KBM-7 (cell line): Measurements from ENCODE around the gene SNX14.
"Not testable (repeated sequence)": the region's sequence is repeated elsewhere in the genome, so short reads cannot be mapped to it uniquely, and the experiment has no call there.

Experiments
- DNase-seq: peaks from one replicate; pipeline ENCODE4 v3.0.0-alpha.2; 2015
- in situ Hi-C: fragments of 300-500 bp; cut with MboI; formaldehyde crosslinking; loops from 2 replicates; pipeline ENCODE4 v1.14.3; 2020; ENCODE audit warnings: low sequenced_read_pairs, low pct_unique_long_range_greater_than_20kb, mixed read lengths

Gene SNX14

GRCh38 chr6:85593438-85594196 lies at the start of gene SNX14:
SNX14 (minus strand) TSS chr6:85593858; CDS start chr6:85593718, 140 bp downstream.
- in situ Hi-C loops, result no loop called here
- DNase-seq, result peak; percentile 92

GRCh38 chr6:85642774-85643536 lies 49.3 kb upstream of the SNX14 start, which contains the start of gene SYNCRIP:
SYNCRIP (minus strand) TSS chr6:85642886; CDS start chr6:85641439, 1,447 bp downstream.
- in situ Hi-C loops, result no loop called here
- DNase-seq, result peak; percentile 98

- peak; percentile 66 for DNase-seq
- in situ Hi-C loops, result no loop called here
Measured at GRCh38 chr6:85641897-85642773, 48.5 kb upstream of the SNX14 start.

GRCh38 chr6:85641522-85641896 lies 47.9 kb upstream of the SNX14 start:
- in situ Hi-C loops, result no loop called here
- DNase-seq, result peak; percentile 36

GRCh38 chr6:85640821-85641220 lies 47.2 kb upstream of the SNX14 start:
- in situ Hi-C loops, result no loop called here
- DNase-seq, result peak; percentile 28

- DNase-seq, result no peak
- in situ Hi-C loops, result no loop called here
Measured at GRCh38 chr6:85637579-85637978, 43.9 kb upstream of the SNX14 start.

- DNase-seq, result no peak
- in situ Hi-C loops, result no loop called here
Measured at GRCh38 chr6:85632164-85632942, 38.7 kb upstream of the SNX14 start.

GRCh38 chr6:85631117-85631516 lies 37.5 kb upstream of the SNX14 start:
- DNase-seq, in situ Hi-C loops: not testable (repeated sequence)

GRCh38 chr6:85628353-85628752 lies 34.7 kb upstream of the SNX14 start:
- no peak for DNase-seq
- in situ Hi-C loops, result no loop called here

GRCh38 chr6:85620308-85620707 lies 26.6 kb upstream of the SNX14 start:
- in situ Hi-C loops, result no loop called here
- no peak for DNase-seq

GRCh38 chr6:85614780-85615179 lies 21.1 kb upstream of the SNX14 start:
- in situ Hi-C loops, result no loop called here
- DNase-seq, result no peak

GRCh38 chr6:85612690-85613474 lies 19.2 kb upstream of the SNX14 start:
- no peak for DNase-seq
- in situ Hi-C loops, result no loop called here

- no peak for DNase-seq
- in situ Hi-C loops, result no loop called here
Measured at GRCh38 chr6:85610182-85610895, 16.7 kb upstream of the SNX14 start.

GRCh38 chr6:85602100-85602499 lies 8.4 kb upstream of the SNX14 start:
- no peak for DNase-seq
- in situ Hi-C loops, result no loop called here

- in situ Hi-C loops, result no loop called here
- no peak for DNase-seq
Measured at GRCh38 chr6:85600713-85601313, 7.2 kb upstream of the SNX14 start.

GRCh38 chr6:85594197-85594930 lies 706 bp upstream of the SNX14 start:
- no peak for DNase-seq
- in situ Hi-C loops, result no loop called here
